Mesothelial cell of epicardium (in vitro differentiated cells): Measurements from ENCODE around the gene PCSK9. TPM values are rescaled to one million over a fixed set of nuclear protein-coding genes. Genes with fewer than 3 reads are reported as not detected.

Source experiments
- DNase-seq, 2 experiments: peaks; one replicate each; pipeline ENCODE4 v3.0.0; 2021; ENCODE audit warnings: low spot score in 2 of 2; ENCODE audit not compliant: unreplicated experiment in 2 of 2
- H3K27ac Mint-ChIP-seq: 2 replicates; pipeline ENCODE4 v1.8.0; 2021; ENCODE audit warnings: mixed read lengths
- H3K27me3 Mint-ChIP-seq: 2 replicates; pipeline ENCODE4 v1.8.0; 2021; ENCODE audit warnings: low read depth, mixed read lengths
- H3K36me3 Mint-ChIP-seq: 2 replicates; pipeline ENCODE4 v1.8.0; 2021; ENCODE audit warnings: mixed read lengths
- H3K4me1 Mint-ChIP-seq: 2 replicates; pipeline ENCODE4 v1.8.0; 2021; ENCODE audit warnings: mixed read lengths
- H3K4me3 Mint-ChIP-seq: 2 replicates; pipeline ENCODE4 v1.8.0; 2021; ENCODE audit warnings: mild to moderate bottlenecking, moderate library complexity, mixed read lengths
- H3K9me3 Mint-ChIP-seq: 2 replicates; pipeline ENCODE4 v1.8.0; 2021; ENCODE audit warnings: mixed read lengths
- total RNA-seq: library from RNA; stranded (reverse); gene quantifications from 3 replicates; pipeline ENCODE4 v1.2.1, GENCODE V29; 2021
- TF ChIP-seq, protein P1 (sequence below): fragments of 200-600 bp; sonication (generic); IDR thresholded peaks from one replicate; pipeline ENCODE4 v1.5.0; 2021; ENCODE audit warnings: antibody characterized with exemption; ENCODE audit not compliant: unreplicated experiment

PCSK9 gene
- total RNA-seq, 1 donor from 2014 or later = 1.6 TPM

DNA sequence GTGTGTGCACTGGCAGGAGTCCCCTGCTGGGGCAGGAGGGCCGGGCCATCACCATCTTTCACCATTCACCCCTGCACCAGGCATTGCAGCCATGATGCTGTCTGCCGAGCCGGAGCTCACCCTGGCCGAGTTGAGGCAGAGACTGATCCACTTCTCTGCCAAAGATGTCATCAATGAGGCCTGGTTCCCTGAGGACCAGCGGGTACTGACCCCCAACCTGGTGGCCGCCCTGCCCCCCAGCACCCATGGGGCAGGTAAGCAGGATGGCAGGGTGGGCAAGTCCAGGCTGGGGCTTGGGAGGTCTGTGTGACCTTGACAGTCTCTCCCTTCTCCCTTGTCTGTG, 18.6 kb downstream of the PCSK9 start:
- Mint-ChIP-seq H3K36me3 (no peaks in the 10 kb centered on the region), H3K27me3 (no peaks in the 10 kb centered on the region), H3K4me3 (no peak overlapping the region), H3K9me3 (no peaks in the 10 kb centered on the region), H3K4me1 (no peaks in the 10 kb centered on the region), H3K27ac (no peak overlapping the region)
- TF ChIP-seq, protein P1, sequence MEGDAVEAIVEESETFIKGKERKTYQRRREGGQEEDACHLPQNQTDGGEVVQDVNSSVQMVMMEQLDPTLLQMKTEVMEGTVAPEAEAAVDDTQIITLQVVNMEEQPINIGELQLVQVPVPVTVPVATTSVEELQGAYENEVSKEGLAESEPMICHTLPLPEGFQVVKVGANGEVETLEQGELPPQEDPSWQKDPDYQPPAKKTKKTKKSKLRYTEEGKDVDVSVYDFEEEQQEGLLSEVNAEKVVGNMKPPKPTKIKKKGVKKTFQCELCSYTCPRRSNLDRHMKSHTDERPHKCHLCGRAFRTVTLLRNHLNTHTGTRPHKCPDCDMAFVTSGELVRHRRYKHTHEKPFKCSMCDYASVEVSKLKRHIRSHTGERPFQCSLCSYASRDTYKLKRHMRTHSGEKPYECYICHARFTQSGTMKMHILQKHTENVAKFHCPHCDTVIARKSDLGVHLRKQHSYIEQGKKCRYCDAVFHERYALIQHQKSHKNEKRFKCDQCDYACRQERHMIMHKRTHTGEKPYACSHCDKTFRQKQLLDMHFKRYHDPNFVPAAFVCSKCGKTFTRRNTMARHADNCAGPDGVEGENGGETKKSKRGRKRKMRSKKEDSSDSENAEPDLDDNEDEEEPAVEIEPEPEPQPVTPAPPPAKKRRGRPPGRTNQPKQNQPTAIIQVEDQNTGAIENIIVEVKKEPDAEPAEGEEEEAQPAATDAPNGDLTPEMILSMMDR = no peak
- DNase-seq = no peak

DNA sequence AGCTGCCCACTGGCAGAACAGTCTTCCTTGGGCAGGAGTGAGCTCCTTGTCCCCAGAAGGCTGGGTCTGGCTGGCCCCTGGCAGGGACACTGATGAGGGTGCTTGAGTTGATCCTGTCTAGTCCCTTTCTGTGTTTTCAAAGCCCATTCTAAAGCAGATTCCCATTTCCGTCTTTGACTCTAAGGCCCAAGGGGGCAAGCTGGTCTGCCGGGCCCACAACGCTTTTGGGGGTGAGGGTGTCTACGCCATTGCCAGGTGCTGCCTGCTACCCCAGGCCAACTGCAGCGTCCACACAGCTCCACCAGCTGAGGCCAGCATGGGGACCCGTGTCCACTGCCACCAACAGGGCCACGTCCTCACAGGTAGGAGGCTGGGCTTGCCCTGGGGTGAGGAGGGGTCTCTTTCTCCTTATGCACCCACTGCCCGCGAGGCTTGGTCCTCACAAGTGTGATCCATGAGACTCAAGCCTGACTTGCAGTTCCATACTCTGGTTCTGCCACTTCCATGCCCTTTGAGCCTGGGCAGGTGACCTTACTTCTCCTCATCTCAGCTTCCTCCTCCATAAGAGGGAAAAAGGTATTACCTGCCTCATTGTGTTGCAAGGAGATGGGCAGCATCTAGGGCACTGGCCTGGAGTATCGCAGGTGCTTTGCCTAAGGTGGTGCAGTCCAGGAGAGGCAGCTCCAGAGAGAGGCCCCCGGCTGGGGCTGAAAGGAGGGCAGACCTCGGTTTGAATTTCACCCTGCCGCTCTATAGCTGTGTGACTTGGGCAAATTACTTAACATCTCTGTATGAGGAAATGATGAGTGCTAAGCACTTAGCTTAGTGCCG, 20.2 kb downstream of the PCSK9 start:
- H3K27ac Mint-ChIP-seq = no peak overlapping the region
- H3K36me3 Mint-ChIP-seq = no peaks in the 10 kb centered on the region
- H3K4me3 Mint-ChIP-seq = no peak overlapping the region
- no peak for DNase-seq
- no peaks in the 10 kb centered on the region for H3K9me3 Mint-ChIP-seq
- no peaks in the 10 kb centered on the region for H3K27me3 Mint-ChIP-seq
- TF ChIP-seq, protein P1 = no peak
- H3K4me1 Mint-ChIP-seq = no peaks in the 10 kb centered on the region

DNA sequence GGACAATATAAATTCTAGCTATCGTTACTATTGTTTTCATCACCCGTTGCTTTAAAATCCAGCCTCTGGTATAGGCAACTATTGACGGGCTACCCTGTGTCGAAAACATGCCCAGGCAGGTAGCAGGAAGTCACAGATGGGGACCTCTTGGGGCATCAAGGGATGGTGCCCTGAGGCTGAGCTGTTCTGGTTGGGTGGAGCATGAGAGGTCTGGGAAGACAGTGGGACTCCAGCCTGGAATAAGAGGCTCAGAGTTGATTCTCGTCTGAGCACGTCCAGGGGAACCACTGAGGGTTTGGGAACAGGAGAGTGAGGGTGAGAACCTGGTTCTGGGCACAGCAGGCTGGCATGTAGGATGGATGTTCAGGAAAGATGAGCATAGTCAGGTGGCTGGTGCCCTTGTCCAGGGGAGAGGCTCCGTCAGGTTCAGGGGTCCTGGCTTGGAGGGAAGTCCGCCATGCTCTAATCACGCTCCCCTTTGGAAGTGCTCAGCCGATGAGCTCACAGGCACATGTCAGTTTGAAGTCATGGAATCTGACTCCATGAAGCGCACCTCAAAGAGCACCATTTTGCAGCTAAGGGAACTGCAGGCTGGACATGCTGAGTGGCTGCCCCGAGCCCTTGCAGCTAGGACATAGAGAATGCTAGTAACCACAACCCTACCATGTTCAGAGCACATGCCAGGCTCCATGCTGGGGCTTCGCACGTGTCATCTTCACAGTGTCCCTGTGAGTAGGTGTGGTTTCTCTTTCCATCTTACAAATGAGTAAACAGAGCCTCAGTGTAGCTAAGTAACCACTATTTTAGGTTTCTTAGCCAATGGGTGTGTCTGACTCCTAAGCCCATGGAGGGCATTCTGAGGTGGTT, 21.0 kb downstream of the PCSK9 start:
- TF ChIP-seq, protein P1 = no peak
- no peaks in the 10 kb centered on the region for H3K36me3 Mint-ChIP-seq
- H3K4me3 Mint-ChIP-seq = no peak overlapping the region
- H3K27me3 Mint-ChIP-seq = no peaks in the 10 kb centered on the region
- no peaks in the 10 kb centered on the region for H3K9me3 Mint-ChIP-seq
- peaks cover 5% of the 10 kb centered on the region for H3K4me1 Mint-ChIP-seq
- DNase-seq = no peak
- H3K27ac Mint-ChIP-seq = no peak overlapping the region

GRCh38 chr1:55061000-55061705, 21.8 kb downstream of the PCSK9 start:
- Mint-ChIP-seq H3K36me3 (no peaks in the 10 kb centered on the region), H3K9me3 (no peaks in the 10 kb centered on the region), H3K4me1 (peaks cover 5% of the 10 kb centered on the region), H3K27me3 (no peaks in the 10 kb centered on the region), H3K4me3 (no peak overlapping the region), H3K27ac (no peak overlapping the region)
- DNase-seq = no peak
- TF ChIP-seq, protein P1 = no peak

DNA sequence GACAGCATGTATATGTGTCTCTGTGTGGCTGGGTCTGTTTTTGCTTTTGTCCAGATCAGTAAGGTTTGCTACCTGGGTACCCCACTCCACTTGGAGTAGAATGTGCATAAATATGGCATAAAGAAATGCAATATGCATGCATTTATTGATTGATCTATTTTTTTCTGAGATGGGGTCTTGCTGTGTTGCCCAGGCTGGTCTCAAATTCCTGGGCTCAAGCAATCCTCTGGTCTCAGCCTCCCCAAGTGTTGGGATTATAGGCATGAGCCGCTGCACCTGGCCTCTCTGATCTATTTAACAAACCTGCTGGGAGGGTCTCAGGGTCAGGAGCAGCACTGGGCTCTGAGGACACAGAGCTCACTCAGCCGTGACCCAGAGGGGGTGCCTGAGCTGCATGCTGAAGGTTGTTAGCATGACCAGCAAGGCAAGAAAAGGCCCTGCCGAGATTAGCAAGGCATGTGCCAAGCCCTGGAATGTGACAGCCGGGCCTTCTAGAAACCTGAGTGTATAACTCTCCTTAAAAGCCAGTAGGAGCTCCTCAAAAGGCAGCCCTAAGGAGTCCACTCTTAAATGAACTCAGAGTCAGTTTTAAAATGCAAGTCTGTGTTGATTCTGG, 22.5 kb downstream of the PCSK9 start:
- DNase-seq = no peak
- TF ChIP-seq, protein P1 = no peak
- Mint-ChIP-seq H3K36me3 (peaks cover 6% of the 10 kb centered on the region), H3K27ac (no peak overlapping the region), H3K4me3 (no peak overlapping the region), H3K4me1 (peaks cover 5% of the 10 kb centered on the region), H3K9me3 (no peaks in the 10 kb centered on the region), H3K27me3 (no peaks in the 10 kb centered on the region)
